Panc1 (cell line): ENCODE data around the gene PEX12.

Experiments used
- POLR2AphosphoS5 ChIP-seq: IDR thresholded peaks from 2 replicates; pipeline ENCODE4 v1.6.1; 2012; ENCODE audit warnings: mild to moderate bottlenecking, low read depth, low read length, moderate library complexity
- SIN3A ChIP-seq: IDR thresholded peaks from 2 replicates; pipeline ENCODE4 v1.6.1; 2012; ENCODE audit warnings: low read depth, mild to moderate bottlenecking, low read length, moderate library complexity, borderline replicate concordance; ENCODE audit not compliant: insufficient read depth
- TCF7L2 ChIP-seq: IDR thresholded peaks from 2 replicates; pipeline ENCODE4 v1.6.1; 2011; ENCODE audit warnings: mild to moderate bottlenecking, low read depth, low read length, inconsistent platforms
- TF ChIP-seq, protein P1 (sequence below): fragments of 450-650 bp; IDR thresholded peaks from 2 replicates; pipeline ENCODE4 v1.5.1; 2017; ENCODE audit warnings: mild to moderate bottlenecking
- TF ChIP-seq, protein P2 (sequence below), 2 experiments: IDR thresholded peaks; 2 replicates each; pipeline ENCODE4 v1.6.1; 2011 to 2012; ENCODE audit warnings: low read depth in 2 of 2, control low read depth in 1 of 2, low read length in 1 of 2, mild to moderate bottlenecking in 1 of 2, moderate library complexity in 1 of 2; ENCODE audit not compliant: insufficient read depth in 1 of 2

DNA sequence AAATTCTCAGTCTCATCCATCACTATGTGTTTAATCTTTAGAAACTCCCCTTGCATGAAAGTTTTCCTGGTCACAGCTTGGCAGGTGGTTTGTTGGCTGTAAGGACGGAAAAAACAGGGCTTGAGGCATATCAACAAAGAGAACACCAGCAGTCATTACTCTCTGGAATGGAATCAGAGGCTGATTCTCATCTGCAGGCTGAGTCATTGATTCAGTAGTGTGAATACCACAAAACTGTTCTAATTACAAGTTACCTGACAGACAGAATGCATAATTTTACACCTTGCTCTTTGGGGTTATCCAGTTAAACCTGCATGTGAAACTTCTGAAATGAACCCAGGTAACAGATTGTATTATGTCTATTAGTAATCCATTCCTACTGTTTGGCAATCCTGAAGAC is 29.4 kb downstream of the PEX12 start:
- TF ChIP-seq, protein P1, sequence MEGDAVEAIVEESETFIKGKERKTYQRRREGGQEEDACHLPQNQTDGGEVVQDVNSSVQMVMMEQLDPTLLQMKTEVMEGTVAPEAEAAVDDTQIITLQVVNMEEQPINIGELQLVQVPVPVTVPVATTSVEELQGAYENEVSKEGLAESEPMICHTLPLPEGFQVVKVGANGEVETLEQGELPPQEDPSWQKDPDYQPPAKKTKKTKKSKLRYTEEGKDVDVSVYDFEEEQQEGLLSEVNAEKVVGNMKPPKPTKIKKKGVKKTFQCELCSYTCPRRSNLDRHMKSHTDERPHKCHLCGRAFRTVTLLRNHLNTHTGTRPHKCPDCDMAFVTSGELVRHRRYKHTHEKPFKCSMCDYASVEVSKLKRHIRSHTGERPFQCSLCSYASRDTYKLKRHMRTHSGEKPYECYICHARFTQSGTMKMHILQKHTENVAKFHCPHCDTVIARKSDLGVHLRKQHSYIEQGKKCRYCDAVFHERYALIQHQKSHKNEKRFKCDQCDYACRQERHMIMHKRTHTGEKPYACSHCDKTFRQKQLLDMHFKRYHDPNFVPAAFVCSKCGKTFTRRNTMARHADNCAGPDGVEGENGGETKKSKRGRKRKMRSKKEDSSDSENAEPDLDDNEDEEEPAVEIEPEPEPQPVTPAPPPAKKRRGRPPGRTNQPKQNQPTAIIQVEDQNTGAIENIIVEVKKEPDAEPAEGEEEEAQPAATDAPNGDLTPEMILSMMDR = no peak
- no peak for TF ChIP-seq TCF7L2
- no peak for TF ChIP-seq POLR2AphosphoS5
- TF ChIP-seq, protein P2, sequence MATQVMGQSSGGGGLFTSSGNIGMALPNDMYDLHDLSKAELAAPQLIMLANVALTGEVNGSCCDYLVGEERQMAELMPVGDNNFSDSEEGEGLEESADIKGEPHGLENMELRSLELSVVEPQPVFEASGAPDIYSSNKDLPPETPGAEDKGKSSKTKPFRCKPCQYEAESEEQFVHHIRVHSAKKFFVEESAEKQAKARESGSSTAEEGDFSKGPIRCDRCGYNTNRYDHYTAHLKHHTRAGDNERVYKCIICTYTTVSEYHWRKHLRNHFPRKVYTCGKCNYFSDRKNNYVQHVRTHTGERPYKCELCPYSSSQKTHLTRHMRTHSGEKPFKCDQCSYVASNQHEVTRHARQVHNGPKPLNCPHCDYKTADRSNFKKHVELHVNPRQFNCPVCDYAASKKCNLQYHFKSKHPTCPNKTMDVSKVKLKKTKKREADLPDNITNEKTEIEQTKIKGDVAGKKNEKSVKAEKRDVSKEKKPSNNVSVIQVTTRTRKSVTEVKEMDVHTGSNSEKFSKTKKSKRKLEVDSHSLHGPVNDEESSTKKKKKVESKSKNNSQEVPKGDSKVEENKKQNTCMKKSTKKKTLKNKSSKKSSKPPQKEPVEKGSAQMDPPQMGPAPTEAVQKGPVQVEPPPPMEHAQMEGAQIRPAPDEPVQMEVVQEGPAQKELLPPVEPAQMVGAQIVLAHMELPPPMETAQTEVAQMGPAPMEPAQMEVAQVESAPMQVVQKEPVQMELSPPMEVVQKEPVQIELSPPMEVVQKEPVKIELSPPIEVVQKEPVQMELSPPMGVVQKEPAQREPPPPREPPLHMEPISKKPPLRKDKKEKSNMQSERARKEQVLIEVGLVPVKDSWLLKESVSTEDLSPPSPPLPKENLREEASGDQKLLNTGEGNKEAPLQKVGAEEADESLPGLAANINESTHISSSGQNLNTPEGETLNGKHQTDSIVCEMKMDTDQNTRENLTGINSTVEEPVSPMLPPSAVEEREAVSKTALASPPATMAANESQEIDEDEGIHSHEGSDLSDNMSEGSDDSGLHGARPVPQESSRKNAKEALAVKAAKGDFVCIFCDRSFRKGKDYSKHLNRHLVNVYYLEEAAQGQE (IDR thresholded peaks at IDR 0.05; ENCODE audit: insufficient read depth in 1 of 2, low read depth in 2 of 2, low read length in 1 of 2) = no peak
- no peak for TF ChIP-seq SIN3A
